Measurements from ENCODE around the gene TMEM150C.

DNA sequence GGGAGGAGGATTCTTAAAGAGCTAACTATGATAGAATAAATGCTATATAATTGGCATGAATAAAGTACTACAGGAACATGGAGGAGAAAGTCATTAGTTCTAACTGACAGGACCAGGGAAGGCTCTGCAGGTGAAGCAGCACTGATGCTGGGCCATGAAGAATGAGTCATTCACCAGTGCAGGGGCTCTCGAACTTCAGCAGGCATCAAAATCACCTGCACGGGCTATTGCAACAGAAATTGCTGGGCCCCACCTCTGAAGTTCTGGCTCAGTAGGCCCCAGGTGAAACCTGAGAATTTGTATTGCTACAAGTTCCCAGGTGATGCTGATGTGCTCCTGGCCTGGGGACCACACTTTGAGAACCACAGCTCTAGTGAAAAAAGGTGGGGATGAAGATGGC, 33.7 kb downstream of the TMEM150C start:
- TF ChIP-seq EZH2 (IDR thresholded peaks at IDR 0.05; ENCODE audit: insufficient read depth, low read length) = no peak
- TF ChIP-seq, protein P1, sequence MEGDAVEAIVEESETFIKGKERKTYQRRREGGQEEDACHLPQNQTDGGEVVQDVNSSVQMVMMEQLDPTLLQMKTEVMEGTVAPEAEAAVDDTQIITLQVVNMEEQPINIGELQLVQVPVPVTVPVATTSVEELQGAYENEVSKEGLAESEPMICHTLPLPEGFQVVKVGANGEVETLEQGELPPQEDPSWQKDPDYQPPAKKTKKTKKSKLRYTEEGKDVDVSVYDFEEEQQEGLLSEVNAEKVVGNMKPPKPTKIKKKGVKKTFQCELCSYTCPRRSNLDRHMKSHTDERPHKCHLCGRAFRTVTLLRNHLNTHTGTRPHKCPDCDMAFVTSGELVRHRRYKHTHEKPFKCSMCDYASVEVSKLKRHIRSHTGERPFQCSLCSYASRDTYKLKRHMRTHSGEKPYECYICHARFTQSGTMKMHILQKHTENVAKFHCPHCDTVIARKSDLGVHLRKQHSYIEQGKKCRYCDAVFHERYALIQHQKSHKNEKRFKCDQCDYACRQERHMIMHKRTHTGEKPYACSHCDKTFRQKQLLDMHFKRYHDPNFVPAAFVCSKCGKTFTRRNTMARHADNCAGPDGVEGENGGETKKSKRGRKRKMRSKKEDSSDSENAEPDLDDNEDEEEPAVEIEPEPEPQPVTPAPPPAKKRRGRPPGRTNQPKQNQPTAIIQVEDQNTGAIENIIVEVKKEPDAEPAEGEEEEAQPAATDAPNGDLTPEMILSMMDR (IDR thresholded peaks at IDR 0.05; ENCODE audit: insufficient read depth, low read depth, low read length) = no peak
